Measurements from ENCODE around the gene PLEKHM3.

- TF ChIP-seq, protein P1, sequence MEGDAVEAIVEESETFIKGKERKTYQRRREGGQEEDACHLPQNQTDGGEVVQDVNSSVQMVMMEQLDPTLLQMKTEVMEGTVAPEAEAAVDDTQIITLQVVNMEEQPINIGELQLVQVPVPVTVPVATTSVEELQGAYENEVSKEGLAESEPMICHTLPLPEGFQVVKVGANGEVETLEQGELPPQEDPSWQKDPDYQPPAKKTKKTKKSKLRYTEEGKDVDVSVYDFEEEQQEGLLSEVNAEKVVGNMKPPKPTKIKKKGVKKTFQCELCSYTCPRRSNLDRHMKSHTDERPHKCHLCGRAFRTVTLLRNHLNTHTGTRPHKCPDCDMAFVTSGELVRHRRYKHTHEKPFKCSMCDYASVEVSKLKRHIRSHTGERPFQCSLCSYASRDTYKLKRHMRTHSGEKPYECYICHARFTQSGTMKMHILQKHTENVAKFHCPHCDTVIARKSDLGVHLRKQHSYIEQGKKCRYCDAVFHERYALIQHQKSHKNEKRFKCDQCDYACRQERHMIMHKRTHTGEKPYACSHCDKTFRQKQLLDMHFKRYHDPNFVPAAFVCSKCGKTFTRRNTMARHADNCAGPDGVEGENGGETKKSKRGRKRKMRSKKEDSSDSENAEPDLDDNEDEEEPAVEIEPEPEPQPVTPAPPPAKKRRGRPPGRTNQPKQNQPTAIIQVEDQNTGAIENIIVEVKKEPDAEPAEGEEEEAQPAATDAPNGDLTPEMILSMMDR (IDR thresholded peaks at IDR 0.05): no peak
- TF ChIP-seq EP300 (IDR thresholded peaks at IDR 0.05): no peak
- no peak for TF ChIP-seq POLR2A (IDR thresholded peaks at IDR 0.05)
These were observed 73.4 kb downstream of the PLEKHM3 start for GRCh38 chr2:207951734-207952470.
